Esophagus squamous epithelium (tissue), 4 donors: ENCODE results near the gene BASP1.

Experiments
- POLR2A ChIP-seq, 4 donors: fragments of 450-650 bp; IDR thresholded peaks; one replicate each; pipeline ENCODE4 v1.6.1; 2017; ENCODE audit warnings: antibody characterized with exemption in 4 of 4, mild to moderate bottlenecking in 4 of 4, moderate library complexity in 3 of 4
- TF ChIP-seq, protein P1 (sequence below), 6 experiments: fragments of 450-650 bp in 4 of 6; fragments of 200-600 bp in 2 of 6; sonication (generic) in 2 of 6; IDR thresholded peaks; one replicate each; pipeline ENCODE4 v1.5.1; 2016 to 2019; ENCODE audit warnings: antibody characterized with exemption in 6 of 6, mild to moderate bottlenecking in 4 of 6, moderate library complexity in 4 of 6

DNA sequence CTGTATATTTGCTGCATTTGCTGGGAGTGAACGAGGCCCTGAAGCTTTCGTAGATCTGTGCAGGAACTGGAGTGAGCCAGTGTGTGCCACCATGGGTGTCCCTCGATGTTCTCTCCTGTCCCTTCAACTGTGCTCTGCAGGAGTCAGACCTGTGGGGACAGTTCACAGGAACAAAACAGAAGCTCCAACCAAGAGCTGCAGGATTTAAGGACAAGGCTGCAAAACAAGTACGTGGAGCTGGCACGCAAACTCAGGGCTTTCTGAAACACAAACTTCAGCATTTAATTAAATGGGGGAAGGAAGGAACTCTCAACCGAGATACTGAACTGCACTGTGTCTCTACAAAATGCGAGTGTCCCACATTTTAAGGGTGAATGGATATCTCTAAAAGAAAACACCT lies 24.2 kb downstream of the BASP1 start:
- TF ChIP-seq, protein P1, sequence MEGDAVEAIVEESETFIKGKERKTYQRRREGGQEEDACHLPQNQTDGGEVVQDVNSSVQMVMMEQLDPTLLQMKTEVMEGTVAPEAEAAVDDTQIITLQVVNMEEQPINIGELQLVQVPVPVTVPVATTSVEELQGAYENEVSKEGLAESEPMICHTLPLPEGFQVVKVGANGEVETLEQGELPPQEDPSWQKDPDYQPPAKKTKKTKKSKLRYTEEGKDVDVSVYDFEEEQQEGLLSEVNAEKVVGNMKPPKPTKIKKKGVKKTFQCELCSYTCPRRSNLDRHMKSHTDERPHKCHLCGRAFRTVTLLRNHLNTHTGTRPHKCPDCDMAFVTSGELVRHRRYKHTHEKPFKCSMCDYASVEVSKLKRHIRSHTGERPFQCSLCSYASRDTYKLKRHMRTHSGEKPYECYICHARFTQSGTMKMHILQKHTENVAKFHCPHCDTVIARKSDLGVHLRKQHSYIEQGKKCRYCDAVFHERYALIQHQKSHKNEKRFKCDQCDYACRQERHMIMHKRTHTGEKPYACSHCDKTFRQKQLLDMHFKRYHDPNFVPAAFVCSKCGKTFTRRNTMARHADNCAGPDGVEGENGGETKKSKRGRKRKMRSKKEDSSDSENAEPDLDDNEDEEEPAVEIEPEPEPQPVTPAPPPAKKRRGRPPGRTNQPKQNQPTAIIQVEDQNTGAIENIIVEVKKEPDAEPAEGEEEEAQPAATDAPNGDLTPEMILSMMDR (IDR thresholded peaks at IDR 0.05): no peak
- no peak for TF ChIP-seq POLR2A (IDR thresholded peaks at IDR 0.05)
